GM20431 (cell line): ENCODE results near the gene CCM2.
"Not testable (repeated sequence)": the region's sequence is repeated elsewhere in the genome, so short reads cannot be mapped to it uniquely, and the experiment has no call there.

Experiments used
- in situ Hi-C: fragments of 300-500 bp; cut with MseI, MboI; formaldehyde crosslinking; loops from one replicate; pipeline ENCODE4 v1.15.0; 2020; ENCODE audit warnings: low sequenced_read_pairs; ENCODE audit not compliant: unreplicated experiment

Gene CCM2

DNA sequence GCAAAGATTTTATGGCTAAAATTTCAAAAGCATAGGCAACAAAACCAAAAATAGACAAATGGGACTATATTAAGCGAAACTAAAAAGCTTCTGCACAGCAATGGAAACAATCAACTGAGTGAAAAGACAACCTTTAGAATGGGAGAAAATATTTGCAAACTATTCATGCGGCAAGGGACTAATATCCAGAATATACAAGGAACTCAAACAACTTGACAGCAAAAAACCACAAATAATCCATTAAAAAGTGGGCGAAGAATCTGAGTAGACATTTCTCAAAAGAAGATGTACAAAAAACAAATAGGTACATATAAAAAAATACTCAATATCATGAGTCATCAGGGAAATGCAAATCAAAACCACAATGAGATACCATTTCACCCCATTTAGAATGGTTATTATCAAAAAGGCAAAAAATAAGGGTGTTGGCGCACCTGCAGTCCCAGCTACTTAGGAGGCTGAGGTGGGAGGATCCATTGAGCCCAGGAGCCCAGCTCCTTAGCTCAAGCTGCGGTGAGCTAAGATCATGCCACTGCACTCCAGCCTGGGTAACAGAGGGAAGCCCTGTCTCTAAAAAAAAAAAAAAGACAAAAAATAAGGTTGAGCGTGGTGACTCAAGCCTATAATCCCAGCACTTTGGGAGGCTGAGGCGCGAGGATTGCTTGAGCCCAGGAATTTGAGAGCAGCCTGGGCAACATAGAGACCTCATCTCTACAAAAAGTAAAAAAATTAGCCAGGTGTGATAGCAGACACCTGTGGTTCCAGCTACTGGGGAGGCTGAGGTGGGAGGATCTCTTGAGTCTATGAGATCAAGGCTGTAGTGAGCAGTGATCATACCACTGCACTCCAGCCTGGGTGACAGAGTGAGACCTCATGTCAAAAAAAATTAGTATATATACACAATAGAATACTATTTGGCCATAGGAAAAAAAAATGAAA, 4.2 kb upstream of the CCM2 start:
- in situ Hi-C loops: no loop called here

DNA sequence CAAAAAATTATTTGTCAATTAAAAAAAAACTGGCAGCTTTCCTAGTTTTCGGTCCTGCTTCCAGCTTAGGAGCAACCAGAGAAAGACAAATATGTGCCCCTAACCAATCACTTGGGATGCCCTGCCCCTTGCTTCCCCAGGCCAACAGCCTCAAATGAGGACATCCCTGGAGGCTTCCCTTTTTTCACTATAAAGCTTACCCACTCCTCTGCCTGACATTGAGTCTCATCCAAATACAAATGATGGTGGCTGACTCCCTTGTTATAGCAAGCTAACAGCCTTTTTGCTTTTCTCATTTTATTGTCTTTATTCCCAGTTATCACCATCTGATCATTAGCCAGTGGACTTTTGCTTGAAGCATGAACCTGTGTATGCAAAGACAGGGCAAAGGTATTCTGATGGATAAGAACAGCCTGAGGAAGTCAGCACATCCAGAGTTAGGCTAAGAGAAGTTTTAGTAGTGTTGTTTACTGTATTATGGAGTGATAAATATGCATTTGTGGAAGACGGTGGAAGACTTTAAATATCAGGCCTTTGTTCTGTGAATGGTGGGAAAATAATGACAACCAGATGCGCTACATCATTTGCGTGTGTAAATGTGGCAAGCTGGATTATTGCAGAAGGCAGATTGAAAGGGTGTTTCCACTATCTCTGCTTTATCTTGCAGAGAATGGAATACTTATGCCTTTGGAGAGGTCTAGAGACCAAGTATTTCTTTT, 1.7 kb upstream of the CCM2 start:
- in situ Hi-C loops: no loop called here

DNA sequence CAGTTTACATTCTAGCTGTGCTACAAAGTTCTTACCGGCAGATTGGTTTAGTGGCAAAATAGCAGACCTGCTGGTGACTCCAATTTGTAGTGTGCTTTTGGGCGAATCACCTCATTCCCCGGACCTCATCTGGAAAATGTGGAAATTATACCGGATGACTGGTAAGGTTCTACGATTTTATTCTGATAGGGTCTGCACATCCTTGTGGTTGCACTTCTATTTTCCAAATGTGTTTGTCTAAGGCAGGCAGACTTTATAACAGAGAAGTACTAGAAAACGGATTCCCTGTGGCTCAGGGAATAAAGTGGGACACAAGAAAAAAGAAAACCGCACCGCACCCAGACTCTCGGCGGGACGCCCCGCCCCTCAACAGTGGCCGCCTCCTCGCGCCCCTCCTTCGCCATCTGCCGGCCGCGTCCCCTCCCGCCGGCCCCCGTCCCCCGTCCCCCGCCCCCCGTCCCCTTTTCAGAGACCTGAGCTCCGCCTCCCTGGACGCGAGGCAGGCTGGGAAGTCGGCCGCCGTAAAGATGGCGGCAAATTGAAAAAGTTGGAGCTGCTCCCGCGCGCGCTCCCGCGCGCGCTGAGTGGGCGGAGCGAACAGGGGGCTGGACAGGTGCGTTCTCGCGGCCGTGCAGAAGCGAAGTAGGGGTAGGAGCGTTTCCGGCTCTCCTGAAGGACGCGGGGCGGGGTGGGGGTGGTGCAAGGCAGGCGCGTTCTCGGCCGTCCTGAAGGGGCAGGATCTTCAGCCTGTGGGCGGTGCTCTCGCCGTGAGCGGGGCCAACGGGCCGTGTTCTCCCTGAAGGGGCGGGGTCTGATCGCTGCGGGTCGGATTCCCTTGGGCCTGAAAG, 532 bp upstream of the CCM2 start:
- in situ Hi-C loops: no loop called here

DNA sequence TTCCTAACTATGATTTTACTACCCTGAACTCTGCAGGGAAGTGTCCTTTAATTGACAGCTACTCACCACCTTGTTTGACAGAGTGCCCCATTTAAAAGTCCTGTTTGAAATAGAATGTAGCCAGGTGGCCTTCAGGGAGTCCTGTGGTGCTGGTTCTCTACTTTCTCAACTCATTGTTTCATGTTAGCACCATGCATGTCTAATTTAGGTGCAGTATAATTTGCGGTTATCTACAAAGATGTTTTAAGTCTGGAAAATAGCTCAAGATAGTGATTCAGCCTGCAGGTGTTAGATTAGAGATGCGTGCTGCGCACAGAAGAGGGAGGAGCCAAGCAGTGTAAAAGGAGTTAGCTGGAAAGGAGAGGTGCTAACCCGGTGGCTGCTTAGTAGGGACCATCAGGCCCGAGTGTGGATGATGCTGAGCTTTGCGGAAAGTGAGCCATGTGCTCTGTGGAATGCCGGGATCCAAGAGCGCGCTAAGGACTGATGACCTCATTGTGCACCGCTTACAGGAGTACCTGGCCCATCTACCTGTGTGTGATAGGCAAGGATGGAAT, 1.2 kb downstream of the CCM2 start:
- in situ Hi-C loops: no loop called here

DNA sequence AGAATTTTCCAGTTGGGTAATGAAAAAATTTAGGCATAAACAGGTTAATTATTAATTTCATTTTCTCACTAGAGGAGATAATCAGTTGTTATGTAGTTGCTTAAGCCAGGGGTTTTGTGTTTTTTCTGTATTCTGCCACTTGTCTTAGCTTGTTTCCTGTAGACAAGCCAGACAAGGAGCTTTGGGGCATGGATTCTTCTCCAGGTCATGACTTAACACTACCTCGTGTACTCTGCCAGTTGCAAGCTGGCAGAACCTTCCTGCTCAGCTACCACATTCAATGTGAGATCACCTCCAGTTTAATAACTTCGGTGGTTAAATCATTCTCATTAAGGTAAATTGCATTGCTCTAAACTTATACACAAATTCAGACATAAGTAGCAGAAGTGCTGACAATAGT, 1.8 kb downstream of the CCM2 start:
- in situ Hi-C loops: no loop called here

DNA sequence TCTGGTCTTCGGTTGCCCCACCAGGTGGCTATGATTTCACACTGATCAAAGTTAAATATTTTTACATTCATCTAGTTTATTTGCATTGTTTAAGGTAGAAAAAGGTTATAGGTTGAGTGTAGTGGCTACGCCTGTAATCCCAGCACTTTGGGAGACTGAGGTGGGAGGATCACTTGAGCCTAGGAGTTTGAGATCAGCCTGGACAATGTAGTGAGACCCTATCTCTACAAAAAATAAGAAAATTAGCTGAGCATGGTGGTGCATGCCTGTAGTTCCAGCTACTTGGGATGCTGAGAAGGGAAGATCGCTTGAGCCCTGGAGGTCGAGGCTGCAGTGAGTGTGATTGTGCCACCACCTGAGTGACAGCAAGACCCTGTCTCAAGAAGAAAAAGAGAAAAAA, 3.8 kb downstream of the CCM2 start:
- in situ Hi-C loops: no loop called here

DNA sequence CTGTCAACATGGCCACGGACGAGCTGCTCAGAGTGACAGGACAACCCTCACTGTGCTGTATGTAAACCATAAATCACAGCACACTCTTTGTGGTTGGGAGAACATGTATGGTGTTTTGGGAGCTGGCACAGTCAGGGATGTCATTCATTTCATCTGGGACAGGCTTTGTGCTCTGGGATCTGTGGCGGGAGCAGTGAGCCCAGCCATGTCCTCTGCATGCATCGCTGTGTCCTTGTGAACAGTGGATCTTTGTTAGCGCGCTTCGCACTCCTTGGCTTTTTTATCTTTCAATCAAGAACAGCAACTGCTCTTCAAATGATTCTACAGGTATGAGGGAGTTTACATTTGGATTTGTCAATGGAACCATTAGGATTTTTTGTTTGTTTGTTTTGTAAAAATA, 7.1 kb downstream of the CCM2 start:
- in situ Hi-C loops: no loop called here

DNA sequence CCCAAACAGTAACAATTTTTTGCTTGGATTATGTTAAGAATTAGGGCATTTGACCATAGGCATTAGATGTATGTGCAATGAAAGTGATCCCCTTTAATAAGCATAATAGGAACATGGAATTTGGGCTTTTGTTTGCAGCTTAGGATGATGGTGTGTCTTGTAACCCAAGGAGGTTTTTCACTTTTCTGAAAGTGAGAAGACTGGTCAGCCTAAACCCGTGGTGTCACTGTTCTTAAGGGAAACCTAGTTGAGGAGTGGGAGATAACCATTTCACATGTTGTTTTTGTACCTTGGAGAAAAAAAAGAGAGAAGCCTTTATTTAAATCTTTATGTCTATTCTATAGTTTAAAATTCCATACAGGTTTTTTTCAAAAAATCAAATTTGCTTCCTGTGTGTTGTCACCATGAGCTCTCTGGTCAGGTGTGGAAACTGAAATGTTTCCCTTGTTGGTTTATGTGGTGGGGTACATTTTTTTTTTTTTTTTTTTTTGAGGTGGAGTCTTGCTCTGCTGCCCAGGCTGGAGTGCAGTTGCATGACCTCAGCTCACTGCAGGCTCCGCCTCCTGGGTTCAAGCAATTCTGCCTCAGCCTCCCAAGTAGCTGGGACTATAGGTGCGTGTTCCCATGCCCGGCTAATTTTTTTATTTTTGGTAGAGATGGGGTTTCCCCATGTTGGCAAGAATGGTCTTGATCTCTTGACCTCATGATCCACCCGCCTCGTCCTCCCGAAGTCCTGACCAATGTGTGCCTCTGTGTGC, 7.7 kb downstream of the CCM2 start:
- in situ Hi-C loops: no loop called here

DNA sequence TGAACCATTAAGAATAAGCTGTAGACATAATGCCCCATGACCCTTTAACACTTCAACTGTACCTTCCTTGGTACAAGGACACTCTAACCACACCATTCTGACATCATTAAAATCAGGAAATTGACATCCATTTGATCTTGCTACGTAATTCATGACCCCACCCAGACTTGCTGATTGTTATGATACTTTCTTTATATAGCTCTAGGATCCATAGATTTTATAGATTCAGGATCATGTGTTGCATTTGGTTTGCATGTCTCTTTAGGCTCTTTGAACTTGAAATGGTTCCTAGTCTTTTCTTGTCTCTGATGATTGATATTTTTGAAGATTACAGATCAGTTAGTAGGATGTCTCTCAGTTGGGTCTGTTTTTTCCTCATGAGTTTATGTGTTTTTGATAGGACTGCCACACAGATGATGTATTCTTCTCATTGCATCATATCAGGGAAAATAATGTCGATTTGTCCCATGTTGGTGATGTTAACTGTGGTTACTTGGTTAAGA, 13.5 kb downstream of the CCM2 start:
- in situ Hi-C loops: no loop called here

DNA sequence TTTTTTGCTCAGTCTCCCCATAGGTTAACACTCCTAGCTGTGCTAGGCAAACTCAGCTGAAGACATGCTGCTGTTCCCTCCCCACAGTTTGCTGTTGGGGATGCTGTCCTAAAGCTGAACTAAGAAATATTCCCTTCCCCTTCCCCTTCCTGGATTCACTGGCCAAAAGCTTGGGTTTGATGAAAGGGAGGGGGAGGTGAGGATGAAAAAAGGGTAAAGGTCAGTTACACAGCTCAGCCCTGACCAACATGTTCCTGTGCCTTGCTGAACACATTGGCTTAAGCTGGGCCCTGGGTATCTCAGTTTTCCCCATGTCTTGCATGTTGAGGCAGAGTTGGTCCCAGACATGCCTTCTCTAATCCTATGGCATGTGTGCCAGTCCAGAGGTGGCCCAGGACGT, 15.3 kb downstream of the CCM2 start:
- in situ Hi-C loops: no loop called here

DNA sequence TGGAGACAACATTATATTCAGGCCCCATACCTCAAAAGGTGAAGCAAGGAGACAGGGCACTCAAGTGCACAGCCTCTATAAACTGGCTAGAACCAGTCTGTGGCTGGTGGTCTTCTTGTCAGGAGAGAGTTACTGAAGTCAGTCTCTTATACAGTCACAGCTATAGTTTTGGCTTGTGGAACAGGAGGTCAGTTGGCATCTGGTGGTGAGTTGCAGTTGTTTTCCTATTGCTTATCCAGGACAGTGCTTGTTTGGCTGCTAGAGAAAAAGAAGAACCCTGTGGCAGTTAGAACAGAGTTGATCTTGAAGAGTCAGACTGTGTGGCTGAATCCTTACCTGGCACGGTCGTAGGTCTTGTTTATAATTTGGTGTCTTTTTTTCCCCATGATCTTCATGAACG, 17.3 kb downstream of the CCM2 start:
- in situ Hi-C loops: no loop called here

DNA sequence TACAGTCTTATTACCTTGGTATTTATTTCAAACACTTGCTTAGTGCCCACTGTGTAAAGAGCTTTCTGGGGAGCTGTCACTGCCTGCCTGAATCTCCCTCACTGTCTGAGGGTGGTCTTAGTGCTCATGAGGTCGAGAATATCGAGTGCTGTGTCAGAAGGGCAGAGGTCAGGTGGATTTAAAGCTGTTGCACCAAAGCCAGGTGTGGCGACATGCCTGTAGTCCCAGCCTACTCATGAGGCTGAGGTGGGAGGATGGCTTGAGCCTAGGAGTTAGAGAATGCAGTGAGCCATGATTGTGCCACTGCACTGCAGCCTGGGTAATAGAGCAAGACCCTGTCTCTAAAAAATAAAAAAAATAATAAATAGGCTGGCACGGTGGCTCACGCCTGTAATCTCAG, 20.9 kb downstream of the CCM2 start:
- in situ Hi-C loops: no loop called here

DNA sequence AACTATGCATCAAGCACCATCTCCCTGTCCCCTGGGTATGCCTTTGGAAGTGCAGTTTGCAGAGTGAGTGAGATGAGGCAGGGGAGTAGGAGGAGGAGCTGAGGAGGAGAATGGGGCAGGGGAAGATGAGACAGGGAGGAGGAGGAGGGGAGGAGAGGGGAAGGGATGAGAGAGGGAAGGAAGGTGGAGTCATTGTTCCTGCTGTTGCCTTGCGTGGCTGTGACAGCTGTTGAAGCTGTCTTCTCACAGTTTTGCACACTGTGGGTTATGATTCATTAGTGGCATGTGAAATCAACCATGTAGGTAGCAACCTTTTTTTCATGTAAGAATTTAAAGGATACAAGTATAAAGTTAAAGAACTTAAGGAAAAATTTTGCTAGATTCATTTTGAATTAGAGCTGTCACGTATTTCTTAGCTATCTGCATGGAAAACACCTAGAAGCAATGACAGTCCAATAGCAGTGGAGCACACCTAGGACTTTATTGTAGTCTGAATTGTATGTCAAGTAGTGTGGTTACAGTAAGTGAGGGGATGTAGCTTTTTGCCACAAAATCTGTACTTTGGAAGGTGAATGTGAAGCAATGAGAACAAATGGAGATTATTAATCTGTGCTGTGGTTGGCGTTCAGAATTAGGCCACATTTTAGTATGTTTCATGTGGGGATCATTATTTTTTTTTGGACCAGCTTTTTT, 21.7 kb downstream of the CCM2 start:
- in situ Hi-C loops: no loop called here

DNA sequence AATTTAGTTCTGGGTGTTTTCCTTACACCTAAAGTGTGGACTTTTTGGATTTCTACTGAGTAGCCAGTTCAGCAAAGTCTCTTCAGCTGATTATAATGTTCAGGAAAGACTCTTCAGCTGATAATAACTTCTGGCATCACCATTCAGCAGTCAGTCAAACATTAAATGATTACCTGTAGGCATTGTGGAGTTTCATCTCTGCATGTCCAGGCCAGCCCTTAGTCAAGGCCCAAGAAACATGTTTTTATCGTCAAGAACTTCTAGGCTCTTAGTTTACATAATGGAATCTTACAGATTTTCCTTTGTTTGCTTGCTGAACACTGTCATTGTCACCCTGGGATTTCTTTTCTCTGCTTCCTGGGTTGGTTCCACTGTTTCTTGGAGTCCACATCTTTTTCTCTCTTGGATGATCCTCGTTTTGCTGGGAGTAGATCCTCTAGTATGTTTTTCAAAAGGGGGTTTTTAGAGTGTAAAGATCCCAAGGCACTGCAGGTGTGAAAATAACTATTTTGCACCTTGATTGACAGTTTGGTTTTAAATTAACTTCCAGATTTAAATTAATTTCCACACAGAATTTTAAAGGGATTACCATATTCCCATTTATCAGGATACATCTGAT, 24.2 kb downstream of the CCM2 start:
- in situ Hi-C loops: no loop called here

DNA sequence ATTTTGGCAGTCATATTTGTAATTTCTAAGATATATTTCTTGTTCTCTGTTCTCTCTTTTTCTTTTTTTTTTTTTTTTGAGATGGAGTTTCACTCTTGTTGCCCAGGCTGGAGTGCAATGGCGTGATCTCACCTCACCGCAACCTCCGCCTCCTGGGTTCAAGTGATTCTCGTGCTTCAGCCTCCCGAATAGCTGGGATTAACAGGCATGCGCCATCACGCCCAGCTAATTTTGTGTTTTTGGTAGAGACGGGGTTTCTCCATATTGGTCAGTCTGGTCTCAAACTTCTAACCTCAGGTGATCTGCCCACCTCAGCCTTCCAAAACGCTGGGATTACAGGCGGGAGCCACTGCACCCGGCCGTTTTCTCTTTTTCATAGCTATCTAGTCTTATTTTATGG, 25.5 kb downstream of the CCM2 start:
- in situ Hi-C loops: not testable (repeated sequence)

DNA sequence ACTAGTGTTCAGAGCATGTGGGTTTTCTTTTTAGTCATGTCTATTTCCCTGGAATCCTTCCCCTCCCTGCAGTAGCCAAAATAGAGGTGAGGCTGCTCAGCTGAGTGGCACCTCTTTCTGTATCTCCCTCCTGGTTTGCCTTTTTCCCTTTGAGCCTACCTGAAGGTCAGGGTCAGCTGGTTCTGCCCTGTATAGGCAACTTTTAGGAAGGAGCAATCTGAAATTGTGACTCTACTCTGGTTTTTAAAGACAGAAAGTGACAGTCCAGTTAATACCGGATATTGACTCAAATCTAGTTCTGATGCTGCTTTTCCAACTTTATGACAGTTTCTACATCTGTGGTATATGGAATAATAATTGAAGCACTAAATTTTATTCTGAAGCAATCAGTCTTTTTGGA, 26.0 kb downstream of the CCM2 start:
- in situ Hi-C loops: no loop called here

DNA sequence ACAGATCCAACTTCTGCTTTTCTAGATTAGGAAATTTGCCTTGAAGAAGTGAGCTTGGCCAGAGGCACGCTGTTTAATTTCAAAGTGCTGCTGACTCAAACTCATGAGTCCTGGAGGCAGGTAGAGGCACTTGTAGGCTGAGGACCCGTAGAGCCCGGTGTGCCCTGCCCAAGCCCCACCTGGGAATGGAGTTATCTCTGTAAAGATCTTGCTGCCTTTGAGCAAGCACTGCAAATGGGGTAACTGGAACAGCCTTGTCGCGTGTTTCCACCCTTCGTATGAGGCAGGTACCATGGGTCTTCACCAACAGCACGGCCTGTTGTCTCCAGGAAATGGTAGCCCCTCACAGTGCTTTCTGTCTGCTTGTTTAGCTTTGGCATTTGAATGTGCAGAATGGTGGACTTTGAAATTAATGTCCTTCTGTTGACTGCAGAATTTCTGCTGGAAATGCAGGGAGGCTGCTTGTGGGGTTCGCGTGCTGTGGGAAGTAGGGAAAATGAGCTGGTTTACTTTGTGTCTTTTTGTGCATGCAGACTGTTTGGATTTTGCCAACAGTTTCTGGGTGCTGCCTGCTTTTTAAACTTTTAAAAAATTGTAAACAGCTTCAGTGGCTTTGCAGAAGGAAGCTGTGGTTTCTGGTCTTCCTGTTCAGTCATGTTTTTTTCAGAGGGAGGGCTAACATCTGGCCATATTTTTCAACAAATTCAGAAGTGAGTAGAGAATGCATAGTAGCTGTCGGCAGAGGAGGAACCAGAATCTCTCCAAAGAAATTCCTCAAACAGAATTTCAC, 27.2 kb downstream of the CCM2 start:
- in situ Hi-C loops: no loop called here

DNA sequence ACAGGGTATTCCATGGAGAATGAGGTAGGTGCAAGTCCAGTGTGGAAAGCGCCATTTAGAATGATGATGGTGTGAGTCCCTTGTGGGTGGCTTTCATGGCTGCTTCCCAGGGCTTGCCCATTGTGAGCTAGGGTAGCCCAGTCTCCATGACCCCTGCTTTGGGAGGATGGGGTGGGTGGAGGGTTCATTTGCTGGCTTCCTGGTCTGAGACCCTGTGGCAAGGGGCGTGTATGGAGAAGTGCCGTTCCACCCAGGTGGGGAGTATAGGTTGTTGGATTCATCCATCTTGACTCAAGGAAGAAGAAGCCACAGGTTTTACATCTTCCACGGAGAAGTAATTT, 27.7 kb downstream of the CCM2 start:
- in situ Hi-C loops: no loop called here
